ENCODE data around the gene ATP5MG.
"Not testable (repeated sequence)": the region's sequence is repeated elsewhere in the genome, so short reads cannot be mapped to it uniquely, and the experiment has no call there.

Gene ATP5MG

DNA sequence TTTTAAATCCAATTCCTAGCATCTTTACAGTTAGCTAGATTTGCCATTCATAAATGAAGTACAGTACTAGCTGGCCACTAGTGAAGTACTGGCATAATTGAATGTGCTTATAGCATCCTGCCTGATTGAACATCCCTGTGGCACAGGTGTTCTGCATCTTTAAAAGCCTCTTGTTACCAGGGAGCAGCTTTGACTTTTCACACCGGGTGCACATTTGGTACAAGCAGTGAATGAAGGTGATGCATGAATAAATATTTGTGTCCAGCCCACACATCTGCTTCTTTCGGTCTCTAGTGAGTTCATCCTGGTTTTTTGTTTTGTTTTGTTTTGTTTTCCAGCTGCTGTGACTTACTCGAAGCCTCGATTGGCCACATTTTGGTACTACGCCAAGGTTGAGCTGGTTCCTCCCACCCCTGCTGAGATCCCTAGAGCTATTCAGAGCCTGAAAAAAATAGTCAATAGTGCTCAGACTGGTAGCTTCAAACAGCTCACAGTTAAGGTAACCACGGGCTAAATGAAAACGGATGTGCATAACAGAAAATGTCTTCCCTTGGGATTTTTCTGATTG is 5.3 kb downstream of the ATP5MG start:
- no peak for DNase-seq (ENCODE audit: low read depth, low spot score)

DNA sequence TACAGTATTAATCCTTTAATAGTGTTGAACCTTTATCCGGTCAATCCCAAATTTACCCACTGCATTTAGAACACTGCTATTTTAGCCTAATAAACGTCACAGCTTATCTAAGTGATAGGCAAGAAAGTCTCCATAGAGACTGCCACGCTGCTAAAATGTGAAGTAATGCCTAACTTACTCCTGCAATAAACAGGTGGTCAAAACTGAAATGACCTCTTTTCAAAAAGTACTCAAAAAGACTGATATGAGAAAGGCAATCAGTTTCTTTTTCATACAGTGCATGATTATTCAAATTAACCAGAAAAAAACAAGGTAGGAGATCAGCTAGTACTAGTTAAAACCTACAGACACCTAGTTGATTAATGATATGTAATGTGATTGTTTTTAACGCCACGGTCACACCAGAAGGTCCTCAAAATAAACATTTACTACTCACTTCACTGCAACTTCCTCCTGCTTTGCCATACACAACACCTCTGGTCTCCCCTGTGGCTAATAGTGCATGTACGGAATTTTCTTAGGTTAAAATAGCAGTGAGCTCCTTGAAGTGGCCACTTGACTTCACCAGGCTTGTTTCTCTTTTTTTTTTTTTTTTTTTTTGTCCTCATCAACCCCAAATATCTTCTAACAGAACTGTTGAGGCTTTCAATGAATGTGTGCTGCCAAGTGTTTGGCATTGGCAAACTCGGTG is 8.8 kb downstream of the ATP5MG start:
- DNase-seq (ENCODE audit: low read depth, low spot score) = no peak

DNA sequence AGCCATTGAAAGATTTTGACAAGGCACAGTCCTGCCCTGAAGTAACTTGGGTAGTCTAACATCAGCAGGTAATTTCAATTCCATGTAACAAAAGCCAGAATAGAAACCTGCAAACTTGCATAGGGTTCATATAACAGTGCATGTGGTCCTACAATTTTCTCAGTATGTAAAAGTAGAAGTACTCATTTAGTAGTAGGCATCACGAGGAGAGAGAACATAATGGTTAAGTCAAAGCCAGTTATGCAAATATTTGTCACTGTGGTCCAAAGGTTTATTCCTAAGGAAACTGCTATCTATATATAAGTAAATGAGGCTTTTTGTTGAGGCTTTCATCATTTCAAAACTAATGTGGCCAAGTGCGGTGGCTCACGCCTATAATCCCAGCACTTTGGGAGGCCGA is 10.1 kb downstream of the ATP5MG start:
- no peak for DNase-seq (ENCODE audit: low read depth, low spot score)

- no peak for DNase-seq (ENCODE audit: low read depth, low spot score)
These were observed 11.5 kb downstream of the ATP5MG start for GRCh38 chr11:118412921-118413320.

DNA sequence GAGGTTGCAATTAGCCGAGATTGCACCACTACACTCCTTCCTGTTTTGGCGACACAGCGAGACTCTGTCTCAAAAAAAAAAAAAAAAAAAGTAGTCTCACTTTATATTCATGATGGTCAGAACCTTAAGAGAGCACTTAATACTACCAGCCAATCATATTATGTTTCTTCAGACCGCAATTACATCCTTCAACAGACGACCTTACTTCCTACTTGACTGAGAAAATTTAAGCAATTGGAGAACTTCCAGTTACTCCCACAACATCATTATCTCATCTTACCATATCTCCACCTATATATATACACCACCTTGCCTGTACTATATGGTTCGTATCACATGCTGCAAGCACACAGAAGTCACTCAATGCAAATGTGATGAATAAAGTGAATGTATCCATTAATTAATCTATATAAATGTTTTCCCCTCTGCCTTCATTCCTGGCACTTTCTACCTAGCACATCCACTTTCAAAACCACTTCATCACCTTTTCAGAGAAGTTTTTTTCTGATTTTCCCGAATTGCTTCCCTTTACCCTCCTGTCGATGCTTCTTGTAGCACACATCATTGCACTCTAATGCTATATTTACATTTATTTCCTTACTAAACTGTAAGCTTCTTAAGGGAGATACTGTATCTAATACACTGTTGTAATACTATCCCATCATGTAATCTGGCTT is 13.8 kb downstream of the ATP5MG start:
- DNase-seq (ENCODE audit: low read depth, low spot score) = no peak

- no peak for DNase-seq (ENCODE audit: low read depth, low spot score)
These were observed 14.3 kb downstream of the ATP5MG start for GRCh38 chr11:118415739-118416068.

DNA sequence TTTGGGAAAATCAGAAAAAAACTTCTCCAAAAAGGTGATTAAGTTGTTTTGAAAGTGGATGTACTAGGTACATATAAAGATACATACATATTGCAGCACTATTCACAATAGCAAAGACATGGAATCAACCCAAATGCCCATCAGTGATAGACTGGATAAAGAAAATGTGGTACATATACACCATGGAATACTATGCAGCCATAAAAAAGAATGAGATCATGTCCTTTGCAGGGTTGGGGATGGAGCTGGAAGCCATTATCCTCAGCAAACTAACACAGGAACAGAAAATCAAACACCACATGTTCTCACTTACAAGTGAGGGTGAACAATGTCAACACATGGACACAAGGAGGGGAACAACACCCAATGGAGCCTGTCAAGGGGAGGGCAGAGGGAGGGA is 15.5 kb downstream of the ATP5MG start:
- DNase-seq (ENCODE audit: low read depth, low spot score) = not testable (repeated sequence)

- DNase-seq (ENCODE audit: low read depth, low spot score) = no peak
These were observed 16.4 kb downstream of the ATP5MG start for GRCh38 chr11:118417801-118418200.

GRCh38 chr11:118418766-118419165 is 17.4 kb downstream of the ATP5MG start:
- no peak for DNase-seq (ENCODE audit: low read depth, low spot score)

GRCh38 chr11:118427707-118428106 is 26.3 kb downstream of the ATP5MG start:
- no peak for DNase-seq (ENCODE audit: low read depth, low spot score)

DNA sequence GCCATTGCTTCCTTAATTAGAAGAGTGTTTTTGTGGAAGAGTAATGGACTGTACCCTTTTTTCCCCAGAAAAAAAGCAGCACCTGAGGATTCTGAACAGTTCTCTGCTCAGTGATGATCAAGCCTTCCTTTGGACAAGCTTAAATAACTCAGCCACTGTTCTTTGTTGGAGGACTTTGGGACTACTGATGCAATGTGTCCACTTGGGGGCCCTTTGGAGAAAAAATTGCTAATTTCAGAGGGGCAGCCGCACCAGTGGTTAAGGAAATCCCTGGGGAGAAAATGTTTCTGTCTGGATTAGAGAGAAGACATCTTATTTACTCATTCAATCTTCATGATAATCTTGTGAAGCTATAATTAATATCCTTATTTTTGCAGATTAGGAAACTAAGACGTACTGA is 29.6 kb downstream of the ATP5MG start:
- no peak for DNase-seq (ENCODE audit: low read depth, low spot score)

GRCh38 chr11:118434123-118434552 is 32.7 kb downstream of the ATP5MG start:
- no peak for DNase-seq (ENCODE audit: low read depth, low spot score)

GRCh38 chr11:118434553-118435289 is 33.3 kb downstream of the ATP5MG start:
- no peak for DNase-seq (ENCODE audit: low read depth, low spot score)

DNA sequence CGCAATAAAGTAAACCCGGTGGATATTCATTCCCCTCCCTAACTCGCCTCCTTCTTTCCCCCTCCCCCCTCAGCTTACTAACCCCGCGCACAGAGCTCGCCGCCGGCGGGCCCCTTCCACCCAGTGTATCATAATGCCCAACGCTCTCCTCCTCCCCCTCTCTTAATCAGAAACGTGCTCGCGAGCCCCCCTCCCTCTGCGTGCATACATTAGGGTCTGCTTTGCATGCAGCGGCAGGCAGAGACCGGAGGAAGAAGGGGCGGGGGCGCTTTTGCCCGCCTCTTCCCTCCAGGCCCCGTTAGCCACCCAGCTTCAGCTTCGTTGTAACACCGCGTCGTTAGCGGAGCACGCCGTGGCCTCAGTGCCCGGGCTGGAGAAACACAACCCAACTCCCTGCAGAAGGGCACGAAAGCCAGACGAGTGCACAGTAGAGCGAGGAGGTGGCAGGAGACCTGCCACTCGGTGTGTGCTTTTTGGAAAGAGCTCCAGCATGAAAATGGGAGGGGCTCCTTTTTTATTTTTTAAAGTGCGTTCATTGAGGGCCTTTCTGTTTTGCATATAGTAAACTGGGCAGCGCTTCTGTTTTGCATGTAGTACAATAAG is 34.0 kb downstream of the ATP5MG start:
- DNase-seq (ENCODE audit: low read depth, low spot score) = peak; percentile 31

GRCh38 chr11:118435893-118436624 is 34.7 kb downstream of the ATP5MG start, which contains the start of gene KMT2A:
KMT2A (plus strand) TSS chr11:118436492; CDS start chr11:118436513, 21 bp downstream.
- DNase-seq (ENCODE audit: low read depth, low spot score) = peak; percentile 84

- no peak for DNase-seq (ENCODE audit: low read depth, low spot score)
These were observed 35.3 kb downstream of the ATP5MG start for GRCh38 chr11:118436639-118437207.

- DNase-seq (ENCODE audit: low read depth, low spot score) = no peak
These were observed 36.1 kb downstream of the ATP5MG start for GRCh38 chr11:118437208-118438125.

- no peak for DNase-seq (ENCODE audit: low read depth, low spot score)
These were observed 37.0 kb downstream of the ATP5MG start for GRCh38 chr11:118438314-118438931.

- DNase-seq (ENCODE audit: low read depth, low spot score) = no peak
These were observed 38.2 kb downstream of the ATP5MG start for GRCh38 chr11:118439646-118440045.

All from activated CD4-positive, CD25-positive, alpha-beta regulatory T cell treated with anti-CD3 and anti-CD28 coated beads, Interleukin-2, amount 50 U/mL, for 16 hours (primary cell).